HG03469 (cell line): ENCODE data around the gene SLFN5.
A peak's percentile ranks its signal among the peaks of the same experiment; 100 is the strongest.
"Not testable (repeated sequence)": the region's sequence is repeated elsewhere in the genome, so short reads cannot be mapped to it uniquely, and the experiment has no call there.

Experiments
- ATAC-seq: cut with Tn5 transposase; IDR thresholded peaks from one replicate; pipeline ENCODE4 v1.9.1; 2021; ENCODE audit warnings: mild to moderate bottlenecking, moderate library complexity, moderate number of reproducible peaks; ENCODE audit not compliant: unreplicated experiment

Gene SLFN5

DNA sequence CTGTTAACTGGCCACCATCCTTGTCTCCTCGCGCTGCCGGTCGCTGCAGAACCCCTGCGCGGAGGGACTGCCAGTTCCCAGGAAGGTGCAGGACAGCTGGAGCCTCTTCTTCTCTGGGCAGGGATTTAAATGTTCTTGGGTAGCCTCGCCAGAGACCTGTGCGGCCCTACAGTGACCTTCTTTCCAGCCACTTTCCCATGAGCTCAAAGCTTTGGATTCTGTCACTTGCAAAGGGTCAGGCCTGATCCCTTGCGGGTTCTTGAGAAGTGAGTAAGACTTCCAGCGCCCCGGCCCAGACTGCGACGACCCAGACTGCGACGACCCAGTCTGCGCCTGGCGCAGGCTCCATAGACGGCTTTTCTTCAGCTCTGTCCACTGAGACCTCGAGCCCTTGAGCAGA, 1.4 kb upstream of the SLFN5 start:
- no peak for ATAC-seq

DNA sequence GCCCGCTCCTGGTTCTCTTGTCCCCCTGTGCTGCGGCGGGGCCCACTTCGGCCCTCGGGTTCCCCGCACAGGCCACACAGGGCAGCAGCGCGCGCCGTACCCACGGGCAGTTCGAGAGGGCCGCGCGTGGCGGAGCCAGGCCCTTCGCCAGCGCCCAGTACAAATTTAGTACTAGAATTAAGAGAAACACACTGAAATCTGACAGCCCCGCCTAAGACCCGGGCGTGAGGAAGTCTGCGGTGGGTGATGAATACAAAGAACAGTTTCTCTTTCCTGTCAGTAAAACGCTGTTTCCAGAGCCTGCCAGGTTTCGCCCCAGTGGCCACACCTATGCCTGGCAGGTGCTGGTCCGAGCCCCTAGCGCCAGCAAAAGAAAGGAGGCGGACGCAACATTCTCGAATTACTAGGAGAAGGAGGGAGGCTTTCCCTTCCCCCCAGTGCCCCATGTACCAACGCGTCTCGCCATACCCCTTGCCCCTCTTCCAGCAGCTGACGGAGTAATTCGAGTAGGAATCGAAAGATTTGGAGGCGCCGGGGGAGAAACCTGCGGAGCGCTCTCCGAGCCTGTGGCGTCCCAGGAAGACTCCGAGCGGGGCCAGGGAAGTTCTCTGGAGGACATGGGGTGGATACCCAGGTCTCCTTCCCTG, 591 bp upstream of the SLFN5 start:
- peak; percentile 29 for ATAC-seq

GRCh38 chr17:35243561-35244340, 879 bp downstream of the SLFN5 start:
- ATAC-seq, result no peak

DNA sequence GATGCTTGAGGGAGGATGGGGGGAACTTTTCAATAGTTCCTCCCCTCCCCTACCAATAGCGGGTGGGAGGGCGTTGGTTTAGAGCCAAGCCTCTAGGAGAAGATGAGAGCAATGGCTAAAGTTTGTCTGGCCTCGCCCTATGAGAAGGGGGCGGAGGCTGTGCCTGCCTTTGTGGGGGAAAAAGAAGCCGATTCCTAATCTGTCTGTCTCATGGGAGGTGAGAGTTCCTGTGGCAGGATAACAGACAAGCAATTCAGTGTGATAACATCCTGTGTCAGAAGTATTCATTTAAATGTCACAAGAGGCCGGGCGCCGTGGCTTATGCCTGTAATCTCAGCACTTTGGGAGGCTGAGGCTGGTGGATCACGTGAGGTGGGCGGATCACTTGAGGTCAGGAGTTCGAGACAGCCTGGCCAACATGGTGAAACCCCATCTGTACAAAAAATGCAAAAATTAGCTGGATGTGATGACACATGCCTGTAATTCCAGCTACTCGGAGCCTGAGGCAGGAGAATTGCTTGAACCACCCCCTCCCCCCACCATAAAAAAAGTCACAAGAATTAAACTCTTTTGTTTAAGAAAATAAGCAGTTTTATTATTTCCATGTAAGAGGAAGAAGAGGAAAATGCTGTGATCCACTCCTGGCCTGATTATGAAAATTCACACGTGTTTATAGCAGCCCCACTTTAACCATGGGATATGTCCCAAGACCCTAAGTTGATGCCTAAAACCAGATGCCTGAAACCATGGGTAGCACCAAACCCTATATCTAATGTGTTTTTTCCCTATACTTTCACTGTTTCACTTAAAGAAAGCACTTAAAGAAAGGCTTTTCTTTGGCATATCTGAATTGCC, 1.7 kb downstream of the SLFN5 start:
- no peak for ATAC-seq

DNA sequence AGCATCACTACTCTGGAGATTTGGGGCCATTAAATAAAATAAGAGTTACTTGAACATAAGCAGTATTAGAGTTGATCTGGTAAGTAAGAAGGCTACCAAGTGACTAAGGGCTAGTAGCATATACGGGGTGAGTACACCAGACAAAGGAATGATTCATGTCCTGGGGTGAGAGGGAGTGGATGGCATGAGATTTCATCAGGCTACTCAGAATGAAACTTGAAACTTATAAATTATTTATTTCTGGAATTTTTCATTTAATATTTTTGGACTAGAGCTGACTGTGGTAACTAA, 2.3 kb downstream of the SLFN5 start:
- ATAC-seq, result no peak

DNA sequence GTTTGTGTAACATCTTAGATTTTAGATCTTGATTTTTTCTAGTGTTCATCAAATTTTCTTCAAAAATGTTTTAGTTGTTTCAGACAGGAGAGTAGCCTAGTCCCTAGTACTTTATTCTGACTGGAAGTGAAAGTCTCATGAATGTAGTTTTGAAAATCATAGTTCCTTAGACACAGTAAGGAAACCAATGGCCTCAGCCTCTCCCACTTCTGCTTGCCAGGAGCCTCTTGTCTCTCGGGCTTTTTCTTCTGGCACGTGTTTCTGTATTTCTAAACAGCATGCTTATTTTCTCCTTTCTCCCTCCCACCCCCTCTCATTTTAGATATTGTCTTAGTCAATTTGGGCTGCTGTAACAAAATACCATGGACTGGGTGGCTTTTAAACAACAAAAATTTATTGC, 9.8 kb downstream of the SLFN5 start:
- ATAC-seq, result no peak

- no peak for ATAC-seq
Observed at GRCh38 chr17:35254107-35254773, 11.4 kb downstream of the SLFN5 start.

DNA sequence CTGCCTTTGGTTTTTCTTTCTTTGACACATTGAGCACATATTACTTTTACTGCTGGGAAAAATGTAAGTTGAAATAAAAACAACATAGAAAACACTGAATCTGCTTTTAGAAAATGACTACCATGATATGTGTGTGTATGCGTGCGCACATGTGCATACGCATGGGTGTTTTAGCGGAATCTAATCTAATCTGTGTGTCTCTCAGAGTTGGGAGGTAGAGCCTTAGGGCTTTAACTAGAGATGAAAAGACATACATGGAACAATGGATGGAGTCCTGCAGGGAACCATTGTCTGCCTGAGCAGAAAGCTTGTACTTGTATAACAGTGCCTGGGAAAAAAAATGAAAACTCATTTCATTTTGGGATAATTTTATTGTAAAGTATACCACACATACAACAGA, 12.4 kb downstream of the SLFN5 start:
- ATAC-seq, result no peak

DNA sequence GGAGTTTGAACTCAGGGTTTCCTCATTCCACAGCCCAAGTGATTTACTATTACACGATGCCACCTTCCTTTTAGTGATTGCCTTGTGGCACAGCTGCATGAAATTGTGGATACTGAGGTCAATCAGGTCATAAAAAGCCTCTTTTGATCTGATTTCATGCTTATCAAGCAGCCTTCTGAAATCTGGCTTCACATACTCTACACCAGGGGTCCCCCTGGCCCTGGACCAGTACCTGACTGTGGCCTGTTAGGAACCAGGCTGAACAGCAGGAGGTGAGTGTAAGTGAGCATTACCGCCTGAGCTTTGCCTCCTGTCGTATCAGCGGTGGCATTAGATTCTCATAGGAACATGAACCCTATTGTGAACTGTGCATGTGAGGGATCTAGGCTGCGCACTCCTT, 13.8 kb downstream of the SLFN5 start:
- no peak for ATAC-seq

- no peak for ATAC-seq
Observed at GRCh38 chr17:35257208-35257659, 14.4 kb downstream of the SLFN5 start.

GRCh38 chr17:35259001-35259400, 16.1 kb downstream of the SLFN5 start:
- no peak for ATAC-seq

DNA sequence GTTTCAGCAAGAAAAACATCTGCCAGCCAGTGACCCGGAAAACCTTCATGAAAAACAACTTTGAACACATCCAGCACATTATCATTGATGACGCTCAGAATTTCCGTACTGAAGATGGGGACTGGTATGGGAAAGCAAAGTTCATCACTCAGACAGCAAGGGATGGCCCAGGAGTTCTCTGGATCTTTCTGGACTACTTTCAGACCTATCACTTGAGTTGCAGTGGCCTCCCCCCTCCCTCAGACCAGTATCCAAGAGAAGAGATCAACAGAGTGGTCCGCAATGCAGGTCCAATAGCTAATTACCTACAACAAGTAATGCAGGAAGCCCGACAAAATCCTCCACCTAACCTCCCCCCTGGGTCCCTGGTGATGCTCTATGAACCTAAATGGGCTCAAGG, 22.2 kb downstream of the SLFN5 start:
- ATAC-seq, result no peak

- no peak for ATAC-seq
Observed at GRCh38 chr17:35265566-35266141, 22.8 kb downstream of the SLFN5 start.

DNA sequence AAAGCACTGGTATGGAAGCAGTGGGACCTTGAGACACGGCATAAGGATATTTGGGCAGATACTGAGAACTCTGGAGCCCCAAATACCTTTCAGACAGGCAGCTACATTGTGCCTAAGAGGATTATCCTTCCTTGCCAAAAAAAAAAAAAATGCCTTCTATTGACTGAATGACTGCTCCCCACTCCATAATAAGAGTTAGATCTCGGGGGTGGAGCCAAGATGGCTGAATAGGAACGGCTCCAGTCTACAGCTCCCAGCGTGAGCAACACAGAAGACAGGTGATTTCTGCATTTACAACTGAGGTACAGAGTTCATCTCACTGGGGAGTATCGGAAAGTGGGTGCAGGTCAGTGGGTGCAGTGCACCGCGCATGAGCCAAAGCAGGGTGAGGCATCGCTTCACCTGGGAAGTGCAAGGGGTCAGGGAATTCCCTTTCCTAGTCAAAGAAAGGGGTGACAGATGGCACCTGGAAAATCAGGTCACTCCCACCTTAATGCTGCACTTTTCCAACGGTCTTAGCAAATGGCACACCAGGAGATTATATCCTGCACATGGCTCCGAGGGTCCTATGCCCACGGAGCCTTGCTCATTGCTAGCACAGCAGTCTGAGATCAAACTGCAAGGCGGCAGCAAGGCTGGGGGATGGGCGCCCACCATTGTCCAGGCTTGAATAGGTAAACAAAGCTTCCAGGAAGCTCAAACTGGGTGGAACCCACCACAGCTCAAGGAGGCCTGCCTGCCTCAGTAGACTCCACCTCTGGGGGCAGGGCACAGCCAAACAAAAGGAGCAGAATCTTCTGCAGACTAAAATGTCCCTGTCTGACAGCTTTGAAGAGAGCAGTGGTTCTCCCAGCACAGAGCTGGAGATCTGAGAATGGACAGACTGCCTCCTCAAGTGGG, 31.5 kb downstream of the SLFN5 start:
- ATAC-seq, result not testable (repeated sequence)

DNA sequence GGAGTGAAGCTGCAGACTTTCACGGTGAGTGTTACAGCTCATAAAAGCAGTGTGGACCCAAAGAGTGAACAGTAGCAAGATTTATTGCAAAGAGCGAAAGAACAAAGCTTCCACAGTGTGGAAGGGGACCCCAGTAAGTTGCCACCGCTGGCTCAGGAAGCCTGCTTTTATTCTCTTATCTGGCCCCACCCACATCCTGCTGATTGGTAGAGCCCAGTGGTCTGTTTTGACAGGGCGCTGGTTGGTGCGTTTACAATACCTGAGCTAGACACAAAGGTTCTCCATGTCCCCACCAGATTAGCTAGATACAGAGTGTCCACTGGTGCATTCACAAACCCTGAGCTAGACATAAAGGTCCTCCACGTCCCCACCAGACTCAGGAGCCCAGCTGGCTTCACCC, 35.6 kb downstream of the SLFN5 start:
- not testable (repeated sequence) for ATAC-seq

DNA sequence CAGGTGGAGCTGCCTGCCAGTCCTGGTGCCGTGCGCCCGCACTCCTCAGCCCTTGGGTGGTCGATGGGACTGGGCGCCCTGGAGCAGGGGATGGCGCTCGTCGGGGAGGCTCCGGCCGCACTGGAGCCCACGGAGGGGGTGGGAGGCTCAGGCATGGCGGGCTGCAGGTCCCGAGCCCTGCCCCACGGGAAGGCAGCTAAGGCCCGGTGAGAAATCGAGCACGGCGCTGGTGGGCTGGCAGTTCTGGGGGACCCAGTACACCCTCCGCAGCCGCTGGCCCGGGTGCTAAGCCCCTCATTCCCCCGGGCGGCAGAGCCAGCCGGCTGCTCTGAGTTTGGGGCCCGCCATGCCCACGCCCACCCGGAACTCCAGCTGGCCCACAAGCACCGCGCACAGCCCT, 36.0 kb downstream of the SLFN5 start:
- ATAC-seq, result not testable (repeated sequence)

DNA sequence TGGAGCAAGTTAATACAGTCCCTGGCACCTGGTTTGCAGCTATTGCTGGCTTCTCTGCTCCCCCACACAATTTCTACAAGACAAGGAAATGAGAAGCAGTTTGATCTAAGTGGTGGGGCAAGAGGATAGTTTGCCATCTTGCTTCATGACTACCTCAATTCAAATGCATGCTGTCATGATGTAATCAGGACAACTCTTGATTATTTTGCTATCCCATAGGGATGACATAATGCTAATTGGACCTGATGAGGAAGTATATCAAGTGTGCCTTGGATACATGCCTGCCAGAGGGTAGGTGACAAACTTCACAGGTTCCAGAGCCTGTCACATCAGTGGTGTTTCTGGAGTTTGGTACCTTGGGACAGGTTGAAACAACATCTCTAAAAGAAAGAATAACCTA, 40.9 kb downstream of the SLFN5 start:
- ATAC-seq, result no peak

DNA sequence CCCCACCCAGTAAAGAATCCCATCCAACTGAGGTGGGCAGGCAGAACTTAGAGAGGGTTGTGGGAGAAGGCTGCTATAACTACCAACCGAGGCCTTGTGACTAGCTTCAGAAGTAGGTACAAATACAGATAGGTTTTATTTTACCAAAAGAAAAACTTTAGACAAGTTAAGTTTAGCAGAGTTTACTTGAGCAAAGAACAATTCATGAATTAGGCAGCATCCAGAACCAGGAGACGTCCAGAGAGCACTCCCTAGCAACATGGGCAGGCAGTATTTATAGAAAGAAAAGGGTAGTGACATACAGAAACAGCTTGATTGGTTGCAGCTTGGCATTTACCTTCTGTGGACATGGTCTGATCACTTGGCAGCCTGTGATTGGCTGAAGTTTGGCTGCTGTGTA, 42.1 kb downstream of the SLFN5 start:
- no peak for ATAC-seq

DNA sequence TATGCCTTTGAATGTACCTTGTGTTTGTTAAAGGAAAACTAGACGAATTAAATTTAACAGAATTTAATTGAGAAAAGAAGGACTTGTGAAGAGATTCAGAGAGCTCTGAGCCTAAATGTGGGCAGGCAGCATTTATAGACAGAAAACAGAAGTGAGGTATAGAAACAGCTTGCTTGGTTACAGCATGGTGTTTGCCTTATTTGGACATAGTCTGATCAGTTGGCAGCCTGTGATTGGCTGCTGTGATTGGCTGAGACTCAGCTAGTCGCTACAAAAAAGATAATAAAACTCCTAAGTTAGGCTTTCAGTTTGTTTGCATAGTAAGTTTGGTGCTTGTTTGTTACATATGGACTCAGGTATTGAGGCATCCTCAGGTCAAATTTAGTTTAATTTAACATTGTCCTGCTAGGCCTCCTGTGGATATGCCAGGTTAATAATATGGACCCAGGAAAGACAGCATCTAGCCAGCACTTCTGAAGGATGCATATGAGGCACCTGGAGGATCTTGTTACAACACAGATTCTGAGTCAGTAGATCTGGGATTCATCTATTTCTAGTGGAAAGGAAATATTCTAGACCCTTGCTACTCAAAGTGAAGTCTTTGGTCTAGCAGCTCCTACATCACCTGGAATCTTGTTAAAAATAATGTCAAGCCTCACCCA, 43.4 kb downstream of the SLFN5 start:
- ATAC-seq, result no peak
